Epithelial cell of esophagus (primary cell): ENCODE data around the gene CD48.
"Not testable (repeated sequence)": the region's sequence is repeated elsewhere in the genome, so short reads cannot be mapped to it uniquely, and the experiment has no call there.

ENCODE experiments used
- DNase-seq: peaks from one replicate; pipeline ENCODE4 v3.0.0; 2010; ENCODE audit warnings: low read depth
- H3K4me3 ChIP-seq: 2 replicates; pipeline ENCODE4 v1.5.1; 2011; ENCODE audit warnings: mild to moderate bottlenecking, low read length, control low read depth
- CTCF ChIP-seq: IDR thresholded peaks from 2 replicates; pipeline ENCODE4 v1.5.1; 2011; ENCODE audit warnings: low read depth, mild to moderate bottlenecking, low read length, control low read depth, inconsistent platforms; ENCODE audit not compliant: insufficient read depth; ENCODE audit errors: missing control alignments

The CD48 gene

GRCh38 chr1:160707236-160708064, 4.2 kb downstream of the CD48 start:
- no peak overlapping the region for H3K4me3 ChIP-seq
- no peak for TF ChIP-seq CTCF
- DNase-seq = no peak

- DNase-seq = no peak
- no peak for TF ChIP-seq CTCF
- no peak overlapping the region for H3K4me3 ChIP-seq
Measured at GRCh38 chr1:160706526-160707235, 4.9 kb downstream of the CD48 start.

GRCh38 chr1:160705742-160706141, 5.9 kb downstream of the CD48 start:
- no peak overlapping the region for H3K4me3 ChIP-seq
- no peak for DNase-seq
- TF ChIP-seq CTCF = no peak

GRCh38 chr1:160705212-160705621, 6.4 kb downstream of the CD48 start:
- DNase-seq = not testable (repeated sequence)

GRCh38 chr1:160704250-160704649, 7.4 kb downstream of the CD48 start:
- peak; percentile 45 for DNase-seq
- H3K4me3 ChIP-seq = no peak overlapping the region
- TF ChIP-seq CTCF = no peak

More at GRCh38 chr1:160705212-160705621, 6.4 kb downstream of the CD48 start:
- not testable (repeated sequence) for H3K4me3 ChIP-seq

GRCh38 chr1:160702100-160702499, 9.5 kb downstream of the CD48 start:
- no peak for DNase-seq
- no peak overlapping the region for H3K4me3 ChIP-seq
- TF ChIP-seq CTCF = no peak

GRCh38 chr1:160692390-160692789, 19.2 kb downstream of the CD48 start:
- DNase-seq, H3K4me3 ChIP-seq: not testable (repeated sequence)

GRCh38 chr1:160685266-160685665, 26.4 kb downstream of the CD48 start:
- DNase-seq = no peak
- TF ChIP-seq CTCF = no peak

More at GRCh38 chr1:160685266-160685665, 26.4 kb downstream of the CD48 start:
- H3K4me3 ChIP-seq = no peak overlapping the region
